HG02571 (cell line): Measurements from ENCODE around the gene AMDHD2.
"Not testable (repeated sequence)": the region's sequence is repeated elsewhere in the genome, so short reads cannot be mapped to it uniquely, and the experiment has no call there.

Experiments
- ATAC-seq: cut with Tn5 transposase; IDR thresholded peaks from one replicate; pipeline ENCODE4 v1.9.1; 2021; ENCODE audit warnings: mild to moderate bottlenecking, moderate library complexity; ENCODE audit not compliant: unreplicated experiment

Gene AMDHD2

DNA sequence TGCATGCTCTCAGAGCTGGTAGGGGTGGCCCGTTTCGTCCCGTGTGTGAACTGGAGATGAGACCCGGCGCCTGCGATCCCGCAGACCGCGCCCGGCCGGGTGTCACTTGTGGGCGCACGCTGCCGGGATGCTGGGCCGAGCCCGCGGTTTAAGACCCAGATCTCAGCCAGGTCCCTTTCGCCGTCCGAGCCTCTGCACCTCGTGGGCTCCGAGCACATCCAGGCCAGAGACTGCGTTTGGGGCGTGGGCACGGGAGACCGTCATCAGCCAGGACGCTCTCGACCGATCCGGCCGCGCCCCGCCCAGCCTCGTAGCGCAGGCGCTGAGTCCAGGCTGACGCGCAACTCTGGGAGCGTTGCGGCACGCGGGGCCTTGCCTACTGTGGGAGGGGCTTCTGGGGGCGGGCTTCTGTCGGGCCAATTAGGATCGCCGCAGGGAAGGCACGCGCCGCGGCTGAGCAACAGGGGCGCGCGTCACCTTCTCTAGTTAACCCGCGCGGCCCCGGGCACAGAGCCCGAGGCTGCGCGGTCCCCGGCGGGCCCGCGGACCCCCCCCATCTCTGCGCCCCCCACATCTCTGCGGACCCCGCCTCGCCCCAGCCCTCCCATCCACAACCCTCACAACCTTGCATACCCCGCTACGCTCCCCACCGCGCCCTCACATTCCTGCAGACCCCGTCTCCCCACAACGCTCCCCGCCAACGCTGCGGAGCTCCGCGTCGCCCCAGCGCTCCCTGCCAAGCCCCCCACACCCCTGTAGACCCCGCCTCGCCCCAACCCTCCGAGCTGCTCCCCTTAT lies 11.7 kb downstream of the AMDHD2 start:
- peak; percentile 77 for ATAC-seq

DNA sequence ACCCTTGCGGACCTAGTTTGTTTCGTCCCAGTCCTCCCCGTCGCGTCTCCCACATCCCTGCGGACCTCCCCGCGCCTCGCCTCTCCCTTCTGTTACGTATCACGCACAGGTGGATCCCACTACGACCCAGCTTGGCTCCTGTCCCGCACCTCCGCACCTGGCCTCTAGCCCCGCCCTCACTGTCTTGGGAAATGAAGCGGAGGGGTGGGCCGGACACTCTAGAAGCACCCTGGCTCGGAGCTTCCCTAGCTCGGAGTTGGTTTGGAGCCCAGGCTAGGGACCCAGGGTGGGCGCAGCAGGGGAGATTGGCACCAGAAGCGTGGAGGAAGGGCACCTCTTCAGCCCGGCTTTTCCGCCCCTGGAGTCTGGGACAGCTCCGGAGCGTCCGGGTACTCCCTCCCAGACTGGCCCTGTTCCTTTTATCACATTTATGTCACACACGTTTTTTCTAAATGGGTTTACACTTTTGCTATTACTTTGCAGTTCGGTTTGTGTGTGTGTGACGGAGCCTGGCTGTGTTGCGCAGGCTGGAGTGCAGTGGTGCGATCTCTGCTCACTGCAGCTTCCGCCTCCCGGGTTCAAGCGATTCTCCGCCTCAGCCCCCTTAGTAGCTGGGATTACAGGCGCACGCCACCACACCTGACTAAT lies 12.4 kb downstream of the AMDHD2 start:
- peak; percentile 16 for ATAC-seq

GRCh38 chr16:2533142-2533755 lies 13.1 kb downstream of the AMDHD2 start:
- ATAC-seq = not testable (repeated sequence)

- no peak for ATAC-seq
Measured at GRCh38 chr16:2533912-2534311, 13.7 kb downstream of the AMDHD2 start.

- ATAC-seq = not testable (repeated sequence)
Measured at GRCh38 chr16:2534335-2534734, 14.2 kb downstream of the AMDHD2 start.

DNA sequence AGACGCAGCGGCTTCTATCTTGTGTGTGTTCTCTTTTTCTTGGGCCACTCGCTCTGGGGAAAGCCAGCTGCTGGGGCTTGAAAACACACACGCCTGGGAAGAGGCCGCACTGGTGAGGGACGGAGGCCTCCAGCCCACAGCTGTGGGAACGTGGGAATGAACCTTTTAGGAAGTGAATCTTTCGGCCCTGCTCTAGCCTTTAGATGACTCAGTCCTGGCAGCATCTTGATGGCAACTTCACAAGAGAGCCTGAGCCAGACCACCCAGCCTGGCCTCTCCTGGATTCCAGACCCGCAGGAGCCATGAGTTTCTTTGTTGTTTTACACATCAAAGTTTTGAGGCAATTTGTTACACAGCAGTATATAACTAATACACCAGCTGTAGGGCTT lies 15.4 kb downstream of the AMDHD2 start:
- ATAC-seq = no peak

GRCh38 chr16:2537451-2538379 lies 17.5 kb downstream of the AMDHD2 start, which contains the start of gene PDPK1:
TSS of gene PDPK1 (plus strand) at chr16:2538021. CDS start at chr16:2538113, 92 bp downstream.
- ATAC-seq = peak; percentile 87

DNA sequence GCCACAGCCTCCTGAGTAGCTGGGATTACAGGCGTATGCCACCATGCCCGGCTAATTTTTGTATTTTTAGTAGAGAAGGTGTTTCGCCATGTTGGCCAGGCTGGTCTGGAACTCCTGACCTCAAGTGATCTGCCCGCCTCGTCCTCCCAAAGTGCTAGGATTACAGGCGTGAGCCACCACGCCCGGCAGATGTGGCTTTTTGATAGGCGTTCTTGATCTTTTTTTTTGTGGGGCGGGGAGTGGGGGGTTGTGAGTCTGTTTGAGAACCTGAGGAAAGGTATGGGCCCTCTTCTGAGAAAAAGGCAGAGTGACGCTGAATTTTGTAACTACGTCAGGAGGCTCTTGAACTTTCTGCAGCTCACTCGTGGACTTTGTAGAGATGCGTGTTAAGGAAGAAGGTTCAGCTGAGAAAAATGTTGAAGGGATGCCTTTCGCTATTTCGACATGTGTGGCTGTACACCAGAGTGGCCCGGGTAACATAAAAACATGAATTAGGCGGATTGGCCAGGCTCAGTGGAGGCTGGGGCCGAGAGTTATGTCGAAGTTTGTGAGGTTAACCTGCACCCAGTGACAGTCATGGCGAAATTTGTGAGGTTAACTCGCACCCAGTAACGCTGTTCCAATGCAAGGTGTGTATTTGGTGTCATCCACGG lies 19.1 kb downstream of the AMDHD2 start:
- not testable (repeated sequence) for ATAC-seq

- not testable (repeated sequence) for ATAC-seq
Measured at GRCh38 chr16:2539845-2540458, 19.8 kb downstream of the AMDHD2 start.

GRCh38 chr16:2540912-2541311 lies 20.7 kb downstream of the AMDHD2 start:
- ATAC-seq = not testable (repeated sequence)

GRCh38 chr16:2541409-2541808 lies 21.2 kb downstream of the AMDHD2 start:
- not testable (repeated sequence) for ATAC-seq

- not testable (repeated sequence) for ATAC-seq
Measured at GRCh38 chr16:2543771-2544170, 23.6 kb downstream of the AMDHD2 start.

- not testable (repeated sequence) for ATAC-seq
Measured at GRCh38 chr16:2550283-2550878, 30.2 kb downstream of the AMDHD2 start.

DNA sequence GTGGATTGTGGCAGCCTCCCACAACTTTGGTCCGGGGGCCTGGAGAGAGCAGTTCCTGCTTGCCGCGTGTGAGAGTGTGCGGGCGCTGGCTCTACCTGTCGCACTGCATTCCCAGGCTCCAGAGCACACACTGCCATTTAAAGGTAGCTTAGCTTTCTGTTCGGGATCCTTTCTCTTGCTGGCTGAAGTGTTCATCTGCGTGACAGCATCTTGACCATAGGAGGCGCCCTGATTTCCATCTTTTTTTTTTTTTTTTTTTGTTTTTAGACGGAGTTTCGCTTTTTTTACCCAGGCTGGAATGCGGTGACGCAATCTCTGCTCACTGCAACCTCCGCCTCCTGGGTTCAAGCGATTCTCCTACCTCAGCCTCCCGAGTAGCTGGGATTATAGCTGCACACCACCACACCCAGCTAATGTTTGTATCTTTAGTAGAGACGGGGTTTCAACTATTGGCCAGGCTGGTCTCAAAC lies 31.3 kb downstream of the AMDHD2 start:
- ATAC-seq = not testable (repeated sequence)

DNA sequence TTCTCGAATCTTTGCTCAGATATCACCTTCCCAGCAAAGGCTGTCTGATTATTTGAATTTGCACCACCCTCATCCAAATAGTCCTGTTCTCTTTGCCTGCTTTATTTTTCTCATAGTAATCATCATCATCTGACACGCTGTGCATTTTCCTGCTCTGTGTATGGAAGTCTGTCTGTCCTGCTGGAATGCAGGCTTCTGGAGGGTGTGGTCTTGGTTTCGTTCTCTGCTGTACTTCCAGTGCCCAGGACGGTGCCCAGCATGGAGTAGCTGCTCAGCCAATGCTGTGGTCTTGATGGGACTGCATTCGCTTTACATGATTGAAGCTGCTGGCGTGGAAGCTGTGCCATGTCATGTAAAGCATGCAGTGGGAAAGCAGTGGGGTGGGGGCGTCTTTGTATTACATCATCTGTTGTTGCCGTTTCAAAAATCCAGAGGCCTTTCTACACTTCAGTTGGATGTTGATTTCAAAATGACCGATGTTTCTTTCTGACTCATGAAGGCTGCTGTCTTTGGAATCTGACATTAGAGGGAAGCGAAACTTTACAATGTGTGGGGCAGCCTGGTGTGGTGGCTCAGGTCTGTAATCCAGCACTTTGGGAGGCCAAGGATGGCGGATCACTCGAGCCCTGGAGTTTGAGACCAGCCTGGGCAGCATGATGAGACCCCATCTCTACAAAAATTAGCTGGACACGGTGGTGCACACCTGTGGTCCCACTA lies 34.7 kb downstream of the AMDHD2 start:
- ATAC-seq = not testable (repeated sequence)

GRCh38 chr16:2557150-2557549 lies 37.0 kb downstream of the AMDHD2 start:
- ATAC-seq = not testable (repeated sequence)

- ATAC-seq = not testable (repeated sequence)
Measured at GRCh38 chr16:2560131-2560797, 40.1 kb downstream of the AMDHD2 start.

- peak; percentile 62 for ATAC-seq
Measured at GRCh38 chr16:2560798-2561133, 40.6 kb downstream of the AMDHD2 start.
